Neural progenitor cell (in vitro differentiated cells): Measurements from ENCODE around the gene FARS2. TPM values are rescaled to one million over a fixed set of nuclear protein-coding genes. Genes with fewer than 3 reads are reported as not detected.

ENCODE experiments used
- DNase-seq: peaks from one replicate; pipeline ENCODE4 v3.0.0-alpha.2; 2016; ENCODE audit warnings: low spot score
- H2AFZ ChIP-seq: fragments of 200-600 bp; sonication (generic); replicated peaks from 2 replicates; pipeline ENCODE4 v1.6.1; 2016; ENCODE audit warnings: antibody characterized with exemption
- H3F3A ChIP-seq: fragments of 200-600 bp; sonication (generic); 2 replicates; pipeline ENCODE4 v1.6.1; 2016; ENCODE audit warnings: antibody characterized with exemption, low read depth
- H3K27ac ChIP-seq: fragments of 200-600 bp; sonication (generic); 2 replicates; pipeline ENCODE4 v1.5.1; 2016; ENCODE audit warnings: mild to moderate bottlenecking
- H3K27me3 ChIP-seq: fragments of 200-600 bp; sonication (generic); 2 replicates; pipeline ENCODE4 v1.6.1; 2016; ENCODE audit warnings: mild to moderate bottlenecking, moderate library complexity
- H3K36me3 ChIP-seq: fragments of 200-600 bp; sonication (generic); 2 replicates; pipeline ENCODE4 v1.5.1; 2016
- H3K4me1 ChIP-seq: fragments of 200-600 bp; sonication (generic); 2 replicates; pipeline ENCODE4 v1.6.1; 2016; ENCODE audit warnings: mixed run types
- H3K4me2 ChIP-seq: fragments of 200-600 bp; sonication (generic); 2 replicates; pipeline ENCODE4 v1.6.1; 2016
- H3K4me3 ChIP-seq: fragments of 200-600 bp; sonication (generic); 2 replicates; pipeline ENCODE4 v1.5.1; 2016
- H3K79me2 ChIP-seq: fragments of 200-600 bp; sonication (generic); 2 replicates; pipeline ENCODE4 v1.6.1; 2016; ENCODE audit warnings: low read depth
- H3K9ac ChIP-seq: fragments of 200-600 bp; sonication (generic); 2 replicates; pipeline ENCODE4 v1.6.1; 2016
- H3K9me3 ChIP-seq: fragments of 200-600 bp; sonication (generic); 2 replicates; pipeline ENCODE4 v1.5.1; 2016; ENCODE audit warnings: low read depth
- H4K20me1 ChIP-seq: fragments of 200-600 bp; sonication (generic); 2 replicates; pipeline ENCODE4 v1.6.1; 2016; ENCODE audit warnings: low read depth
- H3K27ac Mint-ChIP-seq: 3 replicates; pipeline ENCODE4 v1.8.0; 2021; ENCODE audit warnings: mixed read lengths
- H3K27me3 Mint-ChIP-seq: 2 replicates; pipeline ENCODE4 v1.8.0; 2022; ENCODE audit warnings: low read depth, mild to moderate bottlenecking, inconsistent platforms, moderate library complexity, mixed read lengths; ENCODE audit not compliant: insufficient read depth
- H3K36me3 Mint-ChIP-seq: 3 replicates; pipeline ENCODE4 v1.8.0; 2021; ENCODE audit warnings: mixed read lengths
- H3K4me1 Mint-ChIP-seq: 3 replicates; pipeline ENCODE4 v1.8.0; 2021; ENCODE audit warnings: mixed read lengths
- H3K4me3 Mint-ChIP-seq: 3 replicates; pipeline ENCODE4 v1.8.0; 2021; ENCODE audit warnings: mild to moderate bottlenecking, moderate library complexity, mixed read lengths
- H3K9me3 Mint-ChIP-seq: 3 replicates; pipeline ENCODE4 v1.8.0; 2020; ENCODE audit warnings: mixed read lengths
- CTCF ChIP-seq: fragments of 200-600 bp; sonication (generic); IDR thresholded peaks from 2 replicates; pipeline ENCODE4 v1.5.1; 2017; ENCODE audit warnings: antibody characterized with exemption, mild to moderate bottlenecking
- EZH2 ChIP-seq: fragments of 200-600 bp; sonication (generic); IDR thresholded peaks from 2 replicates; pipeline ENCODE4 v1.6.1; 2017; ENCODE audit warnings: antibody characterized with exemption, mild to moderate bottlenecking, moderate library complexity
- EZH2phosphoT487 ChIP-seq: fragments of 200-600 bp; sonication (generic); IDR thresholded peaks from 2 replicates; pipeline ENCODE4 v1.6.1; 2017; ENCODE audit warnings: antibody characterized with exemption
- total RNA-seq: library from RNA; depleted of rRNA; stranded (reverse); fragments of >200 nt; gene quantifications from 2 replicates; pipeline ENCODE4 v1.2.3, GENCODE V29; 2015; ENCODE audit warnings: low replicate concordance

The FARS2 gene
- total RNA-seq, 1 donor from 2014 or later: 10.8 TPM

GRCh38 chr6:5438922-5439584, 177.7 kb downstream of the FARS2 start:
- H3K4me1 ChIP-seq: peaks cover 11% of the 10 kb centered on the region
- peaks cover 7% of the 10 kb centered on the region for H3K36me3 Mint-ChIP-seq
- H3K27me3 ChIP-seq: no peaks in the 10 kb centered on the region
- H4K20me1 ChIP-seq: no peaks in the 10 kb centered on the region
- H3K79me2 ChIP-seq: no peaks in the 10 kb centered on the region
- H3K9ac ChIP-seq: no peak overlapping the region
- H3K4me1 Mint-ChIP-seq: peaks cover 2% of the 10 kb centered on the region
- no peaks in the 10 kb centered on the region for H3K9me3 ChIP-seq
- H3K27ac Mint-ChIP-seq: no peak overlapping the region
- no peak for DNase-seq
- H3K4me2 ChIP-seq: peak overlapping the region; percentile 6
- no peak for TF ChIP-seq EZH2
- no peak for TF ChIP-seq EZH2phosphoT487
- TF ChIP-seq CTCF: no peak
- no peak overlapping the region for H3K27ac ChIP-seq
- H3K36me3 ChIP-seq: no peaks in the 10 kb centered on the region
- no peak overlapping the region for H3K4me3 Mint-ChIP-seq
- H2AFZ ChIP-seq: peak overlapping the region; percentile 2
- H3F3A ChIP-seq: no peaks in the 10 kb centered on the region
- no peak overlapping the region for H3K4me3 ChIP-seq
- H3K9me3 Mint-ChIP-seq: no peaks in the 10 kb centered on the region
- no peaks in the 10 kb centered on the region for H3K27me3 Mint-ChIP-seq

DNA sequence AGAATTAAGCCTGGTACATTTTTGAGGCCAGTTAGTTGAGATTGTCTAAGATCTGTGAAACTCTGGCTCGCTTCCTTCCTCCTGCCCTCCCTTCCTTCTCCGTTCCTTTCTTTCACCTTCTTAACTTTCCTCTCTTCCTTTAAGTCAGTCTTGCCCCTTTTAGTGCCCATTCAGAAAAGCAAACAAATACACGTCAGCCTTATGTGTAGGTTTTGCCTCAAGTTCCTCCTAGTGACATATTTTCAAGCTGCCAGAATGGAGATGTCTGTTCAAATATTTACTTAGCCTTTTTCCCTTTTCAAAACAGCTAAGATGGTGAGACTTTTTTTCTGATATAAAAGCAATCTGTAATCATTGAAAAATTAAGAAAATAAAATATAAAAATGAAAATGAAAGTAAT, 178.4 kb downstream of the FARS2 start:
- H3F3A ChIP-seq: no peaks in the 10 kb centered on the region
- no peaks in the 10 kb centered on the region for H4K20me1 ChIP-seq
- no peaks in the 10 kb centered on the region for H3K36me3 ChIP-seq
- Mint-ChIP-seq H3K4me3 (no peak overlapping the region), H3K4me1 (peaks cover 2% of the 10 kb centered on the region), H3K27me3 (no peaks in the 10 kb centered on the region), H3K27ac (peak overlapping the region; percentile 34), H3K36me3 (peaks cover 7% of the 10 kb centered on the region), H3K9me3 (no peaks in the 10 kb centered on the region)
- H3K4me1 ChIP-seq: peaks cover 11% of the 10 kb centered on the region
- H2AFZ ChIP-seq: no peak overlapping the region
- H3K9ac ChIP-seq: no peak overlapping the region
- H3K27ac ChIP-seq: no peak overlapping the region
- no peaks in the 10 kb centered on the region for H3K27me3 ChIP-seq
- DNase-seq: no peak
- H3K4me3 ChIP-seq: no peak overlapping the region
- no peaks in the 10 kb centered on the region for H3K9me3 ChIP-seq
- no peaks in the 10 kb centered on the region for H3K79me2 ChIP-seq
- TF ChIP-seq EZH2phosphoT487 (no peak), CTCF (no peak), EZH2 (no peak)
- peak overlapping the region; percentile 6 for H3K4me2 ChIP-seq

- no peaks in the 10 kb centered on the region for H4K20me1 ChIP-seq
- H3K9me3 Mint-ChIP-seq: no peaks in the 10 kb centered on the region
- no peak overlapping the region for H3K4me2 ChIP-seq
- no peaks in the 10 kb centered on the region for H3K36me3 Mint-ChIP-seq
- no peaks in the 10 kb centered on the region for H3K9me3 ChIP-seq
- H3F3A ChIP-seq: no peaks in the 10 kb centered on the region
- H3K27ac Mint-ChIP-seq: no peak overlapping the region
- peaks cover 11% of the 10 kb centered on the region for H3K4me1 ChIP-seq
- H3K4me3 Mint-ChIP-seq: no peak overlapping the region
- H3K27me3 Mint-ChIP-seq: no peaks in the 10 kb centered on the region
- no peaks in the 10 kb centered on the region for H3K36me3 ChIP-seq
- peaks cover 2% of the 10 kb centered on the region for H3K4me1 Mint-ChIP-seq
- H3K27me3 ChIP-seq: no peaks in the 10 kb centered on the region
- H3K79me2 ChIP-seq: no peaks in the 10 kb centered on the region
- no peak overlapping the region for H2AFZ ChIP-seq
- no peak overlapping the region for H3K4me3 ChIP-seq
- H3K9ac ChIP-seq: no peak overlapping the region
- no peak for DNase-seq
- TF ChIP-seq EZH2phosphoT487 (no peak), CTCF (no peak)
- H3K27ac ChIP-seq: no peak overlapping the region
Observed at GRCh38 chr6:5442319-5442718, 181.0 kb downstream of the FARS2 start.
